Tibial artery (tissue), 4 donors: ENCODE data around the gene FAM171A1.

Experiments
- DNase-seq, 2 donors: peaks; one replicate each; pipeline ENCODE4 v3.0.0-alpha.2; 2019
- H3K27ac ChIP-seq, 2 donors: fragments of 200-600 bp; sonication (generic) in 1 of 2; 1 replicate in 1 of 2; 2 replicates in 1 of 2; pipeline ENCODE4 v1.5.1; 2018 to 2019; ENCODE audit warnings: mild to moderate bottlenecking in 1 of 2
- H3K27me3 ChIP-seq, 2 donors: fragments of 200-600 bp; sonication (generic) in 1 of 2; one replicate each; pipeline versions ENCODE4 v1.5.1 to v1.6.0; 2016 to 2019
- H3K36me3 ChIP-seq, 3 donors: fragments of 200-600 bp; sonication (generic) in 2 of 3; one replicate each; pipeline ENCODE4 v1.5.1; 2016 to 2019; ENCODE audit warnings: mild to moderate bottlenecking in 2 of 3
- H3K4me1 ChIP-seq, 4 donors: fragments of 200-600 bp; sonication (generic) in 2 of 4; 1 replicate in 3 of 4; 2 replicates in 1 of 4; pipeline ENCODE4 v1.5.1; 2016 to 2019
- H3K4me3 ChIP-seq, 2 donors: fragments of 200-600 bp; sonication (generic) in 1 of 2; 1 replicate in 1 of 2; 2 replicates in 1 of 2; pipeline ENCODE4 v1.5.1; 2018 to 2019; ENCODE audit warnings: mild to moderate bottlenecking in 2 of 2
- H3K9me3 ChIP-seq, 3 donors: fragments of 200-600 bp; sonication (generic) in 1 of 3; one replicate each; pipeline ENCODE4 v1.5.1; 2016 to 2019
- intact Hi-C: fragments of 100-400 bp; cut with DNase I; formaldehyde crosslinking; loops from one replicate; pipeline ENCODE4 v1.15.0; 2023; ENCODE audit warnings: low total_unique reads
- TF ChIP-seq, protein P1 (sequence below), 2 experiments: fragments of 200-600 bp in 1 of 2; fragments of 450-650 bp in 1 of 2; IDR thresholded peaks; one replicate each; pipeline ENCODE4 v1.5.1; 2017 to 2019; ENCODE audit warnings: antibody characterized with exemption in 2 of 2, mild to moderate bottlenecking in 1 of 2, moderate library complexity in 1 of 2

The FAM171A1 gene

DNA sequence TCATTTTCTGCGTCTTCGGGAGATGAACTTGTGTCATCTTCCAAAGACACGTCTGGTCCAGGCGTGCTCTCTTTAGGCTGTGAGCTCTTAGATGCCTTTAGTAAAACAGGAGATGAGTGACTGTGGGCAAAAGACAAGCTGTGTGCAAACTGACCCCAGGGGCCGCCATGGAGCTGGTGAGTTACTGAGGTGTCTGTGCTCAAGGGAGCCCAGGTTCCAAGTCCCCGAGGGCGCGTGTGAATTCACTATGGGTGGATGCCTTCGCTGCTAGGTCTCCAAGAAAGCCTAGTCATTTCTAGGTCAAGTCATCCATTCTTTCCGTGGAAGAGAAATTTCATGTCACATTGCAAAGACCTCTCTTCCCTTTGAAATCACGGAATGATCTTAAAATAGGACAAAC, 118.7 kb downstream of the FAM171A1 start:
- intact Hi-C loops: no loop called here
- Histone ChIP-seq H3K4me1 (no peaks in the 10 kb centered on the region), H3K27ac (no peak overlapping the region), H3K27me3 (no peaks in the 10 kb centered on the region), H3K4me3 (no peak overlapping the region), H3K36me3 (peaks cover 0 to 5% (median 0%) of the 10 kb centered on the region in 3 donors), H3K9me3 (no peaks in the 10 kb centered on the region)
- no peak for DNase-seq
- TF ChIP-seq, protein P1, sequence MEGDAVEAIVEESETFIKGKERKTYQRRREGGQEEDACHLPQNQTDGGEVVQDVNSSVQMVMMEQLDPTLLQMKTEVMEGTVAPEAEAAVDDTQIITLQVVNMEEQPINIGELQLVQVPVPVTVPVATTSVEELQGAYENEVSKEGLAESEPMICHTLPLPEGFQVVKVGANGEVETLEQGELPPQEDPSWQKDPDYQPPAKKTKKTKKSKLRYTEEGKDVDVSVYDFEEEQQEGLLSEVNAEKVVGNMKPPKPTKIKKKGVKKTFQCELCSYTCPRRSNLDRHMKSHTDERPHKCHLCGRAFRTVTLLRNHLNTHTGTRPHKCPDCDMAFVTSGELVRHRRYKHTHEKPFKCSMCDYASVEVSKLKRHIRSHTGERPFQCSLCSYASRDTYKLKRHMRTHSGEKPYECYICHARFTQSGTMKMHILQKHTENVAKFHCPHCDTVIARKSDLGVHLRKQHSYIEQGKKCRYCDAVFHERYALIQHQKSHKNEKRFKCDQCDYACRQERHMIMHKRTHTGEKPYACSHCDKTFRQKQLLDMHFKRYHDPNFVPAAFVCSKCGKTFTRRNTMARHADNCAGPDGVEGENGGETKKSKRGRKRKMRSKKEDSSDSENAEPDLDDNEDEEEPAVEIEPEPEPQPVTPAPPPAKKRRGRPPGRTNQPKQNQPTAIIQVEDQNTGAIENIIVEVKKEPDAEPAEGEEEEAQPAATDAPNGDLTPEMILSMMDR (IDR thresholded peaks at IDR 0.05): no peak

DNA sequence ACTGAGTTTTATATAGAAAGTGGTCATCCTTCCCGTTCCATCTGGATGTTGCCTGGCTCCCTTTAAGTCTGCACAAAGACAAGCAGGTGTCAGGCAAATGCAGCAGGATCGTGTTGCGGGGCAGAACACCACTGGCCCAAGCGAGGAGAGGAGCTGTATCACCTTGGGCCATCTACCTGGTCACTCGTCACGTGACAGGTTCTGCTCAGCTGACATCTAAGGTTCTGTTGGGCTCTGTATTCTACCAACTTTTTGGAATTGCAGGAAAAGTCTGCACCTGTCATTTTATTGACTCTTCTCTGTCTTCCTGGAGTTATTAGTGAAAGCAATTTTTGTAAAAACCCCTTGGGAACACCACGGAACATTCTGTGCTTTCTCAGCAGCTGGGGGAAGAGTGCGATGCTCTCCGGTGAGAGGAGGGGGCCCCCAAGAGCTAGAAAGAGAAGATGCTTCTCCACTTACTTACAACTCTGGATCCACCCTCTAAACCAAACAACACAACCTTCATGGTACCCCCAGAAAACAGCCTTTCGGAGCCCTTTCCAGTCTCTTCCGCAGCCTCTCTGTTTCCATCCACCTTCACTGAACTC, 119.2 kb downstream of the FAM171A1 start:
- TF ChIP-seq, protein P1 (IDR thresholded peaks at IDR 0.05): no peak
- H3K4me3 ChIP-seq: no peak overlapping the region
- intact Hi-C loops: no loop called here
- no peaks in the 10 kb centered on the region for H3K4me1 ChIP-seq
- H3K36me3 ChIP-seq: peaks cover 0 to 8% (median 0%) of the 10 kb centered on the region in 3 donors
- H3K27ac ChIP-seq: no peak overlapping the region
- no peaks in the 10 kb centered on the region for H3K27me3 ChIP-seq
- H3K9me3 ChIP-seq: no peaks in the 10 kb centered on the region
- no peak for DNase-seq

GRCh38 chr10:15245530-15245929, 125.6 kb downstream of the FAM171A1 start:
- intact Hi-C loops: no loop called here
- Histone ChIP-seq H3K27me3 (no peaks in the 10 kb centered on the region), H3K9me3 (no peaks in the 10 kb centered on the region), H3K4me1 (no peaks in the 10 kb centered on the region), H3K4me3 (no peak overlapping the region), H3K27ac (no peak overlapping the region), H3K36me3 (peaks cover 0 to 8% (median 0%) of the 10 kb centered on the region in 3 donors)
- TF ChIP-seq, protein P1 (IDR thresholded peaks at IDR 0.05): no peak
- DNase-seq: no peak

DNA sequence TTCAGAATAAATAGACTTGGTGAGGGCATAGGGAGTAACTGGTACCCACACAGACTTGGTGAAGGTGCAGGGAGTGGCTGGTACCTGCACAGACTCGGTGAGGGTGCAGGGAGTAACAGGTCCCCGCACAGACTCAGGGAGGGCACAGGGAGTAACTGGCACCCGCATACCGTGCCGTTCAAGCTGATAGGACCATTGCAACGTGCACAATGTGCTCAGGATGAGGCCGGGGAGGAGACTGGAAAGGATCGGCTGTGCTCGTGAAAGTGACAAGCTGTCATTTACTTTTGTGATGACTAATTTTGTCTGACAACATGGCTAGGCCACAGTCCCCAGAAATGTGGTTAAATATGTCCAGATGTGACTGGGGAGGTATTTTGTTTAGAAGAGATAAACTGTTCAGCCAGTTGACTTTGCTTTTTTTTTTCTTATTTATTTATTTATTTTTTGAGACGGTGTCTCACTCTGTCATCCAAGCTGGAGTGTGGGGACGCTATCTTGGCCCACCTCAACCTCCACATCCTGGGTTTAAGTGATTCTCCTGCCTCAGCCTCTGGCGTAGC, 126.4 kb downstream of the FAM171A1 start:
- Histone ChIP-seq H3K27me3 (no peaks in the 10 kb centered on the region), H3K4me3 (no peak overlapping the region), H3K9me3 (no peaks in the 10 kb centered on the region), H3K4me1 (no peaks in the 10 kb centered on the region), H3K27ac (no peak overlapping the region), H3K36me3 (peaks cover 0 to 8% (median 0%) of the 10 kb centered on the region in 3 donors)
- intact Hi-C loops: no loop called here
- TF ChIP-seq, protein P1 (IDR thresholded peaks at IDR 0.05): no peak
- no peak for DNase-seq

DNA sequence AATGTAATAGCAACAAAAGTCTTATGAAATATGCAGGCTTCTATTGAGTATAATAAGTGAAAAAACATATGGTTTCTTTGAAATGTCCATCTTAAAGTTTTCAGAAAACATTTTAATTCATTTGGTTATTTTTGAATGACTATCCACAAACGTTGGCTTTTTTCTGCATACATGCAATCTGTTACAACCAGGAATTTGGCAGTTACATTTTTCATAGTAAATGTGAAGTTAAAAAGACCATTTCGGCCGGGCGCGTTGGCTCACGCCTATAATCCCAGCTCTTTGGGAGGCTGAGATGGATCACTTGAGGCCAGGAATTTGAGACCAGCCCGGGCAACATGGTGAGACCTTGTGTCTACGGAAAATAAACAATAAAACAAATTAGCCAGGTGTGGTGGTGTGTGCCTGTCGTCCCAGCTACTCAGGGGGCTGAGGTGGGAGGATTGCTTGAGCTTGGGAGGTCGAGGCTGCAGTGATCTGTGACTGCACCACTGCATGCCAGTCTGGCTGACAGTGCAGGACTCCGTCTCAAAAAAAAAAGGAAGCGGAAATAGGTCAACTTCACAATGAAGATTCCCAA, 128.7 kb downstream of the FAM171A1 start:
- Histone ChIP-seq H3K4me1 (peaks cover 0 to 4% (median 0%) of the 10 kb centered on the region in 4 donors), H3K36me3 (peaks cover 0 to 3% (median 0%) of the 10 kb centered on the region in 3 donors), H3K9me3 (no peaks in the 10 kb centered on the region), H3K27me3 (no peaks in the 10 kb centered on the region), H3K27ac (no peak overlapping the region), H3K4me3 (no peak overlapping the region)
- intact Hi-C loops: no loop called here
- DNase-seq: no peak
- TF ChIP-seq, protein P1 (IDR thresholded peaks at IDR 0.05): no peak
